ENCODE measurements around the gene GRIA1.

GRCh38 chr5:153783362-153783658 lies 292.8 kb downstream of the GRIA1 start:
- TF ChIP-seq CTCF (IDR thresholded peaks at IDR 0.05) (no peak), POLR2AphosphoS5 (IDR thresholded peaks at IDR 0.05) (no peak)
